Measurements from ENCODE around the gene VAMP2. TPM values are rescaled to one million over a fixed set of nuclear protein-coding genes. Genes with fewer than 3 reads are reported as not detected.

The VAMP2 gene
- total and polyA plus RNA-seq, 9 of the 15 experiments (the other 6 are each of a cell fraction or from before 2014, with no cell fraction given) = 2.3 to 31.8 (median 6.0) TPM

GRCh38 chr17:8206536-8206935 is 43.8 kb upstream of the VAMP2 start:
- no peak overlapping the region for H2AFZ ChIP-seq (ENCODE audit: low read depth, low read length)
- FAIRE-seq = no peak
- H3K36me3 ChIP-seq (ENCODE audit: control insufficient read depth, insufficient read depth, low read length) = peaks cover 50% of the 10 kb centered on the region
- H3K4me1 ChIP-seq (replicated peaks in 1 of 2; ENCODE audit: control insufficient read depth in 2 of 2, insufficient read depth in 2 of 2, low read length in 2 of 2) = peaks cover 6 to 19% of the 10 kb centered on the region in 2 experiments; a peak in 4 of 5 replicates
- BruUV-seq (replicated peaks) = no TSS peak
- ChIA-PET CTCF (ENCODE audit: low intra/inter-chr PET ratio) (no interaction called here), POLR2A (interaction anchor here (1.0 to 1.3 kb wide), 3 partner anchors 12 to 33 kb away, joined by 3 to 5 read pairs (median 3); partner anchors contain the start of gene BORCS6)
- no peak for DNase-seq (ENCODE audit: extremely low read depth in 1 of 4, low spot score in 3 of 4)
- H3K4me3 ChIP-seq = no peak overlapping the region
- peaks cover 32% of the 10 kb centered on the region for H3K79me2 ChIP-seq (ENCODE audit: control insufficient read depth, insufficient read depth, low read length)
- H3K27me3 ChIP-seq (ENCODE audit: control insufficient read depth in 2 of 2, insufficient read depth in 2 of 2, low read length in 2 of 2) = no peaks in the 10 kb centered on the region
- ATAC-seq = no peak
- no peaks in the 10 kb centered on the region for H3K9me3 ChIP-seq (replicated peaks; ENCODE audit: control insufficient read depth, insufficient read depth, low read depth, low read length)
- no peak overlapping the region; a peak in 1 of 4 replicates for H3K9ac ChIP-seq (ENCODE audit: insufficient read depth in 1 of 2, low read depth in 2 of 2, low read length in 2 of 2)
- intact Hi-C loops (cut with micrococcal nuclease) (no loop called here), in situ Hi-C loops (cut with MboI) (no loop called here)
- no peaks in the 10 kb centered on the region for H4K20me1 ChIP-seq (replicated peaks; ENCODE audit: control insufficient read depth, insufficient read depth, low read length)
- H3K9me1 ChIP-seq (ENCODE audit: control insufficient read depth, insufficient read depth, low read length) = no peaks in the 10 kb centered on the region
- H3K27ac ChIP-seq (ENCODE audit: extremely low read depth, low read depth, low read length) = no peak overlapping the region
- no peak overlapping the region for H3K4me2 ChIP-seq (ENCODE audit: insufficient read depth, low read length)
- WGBS (ENCODE audit: insufficient coverage, low coverage, missing lambda C conversion rate) = 100% methylated on average over 5 of the region's 12 CpGs
- TF ChIP-seq, protein P1, sequence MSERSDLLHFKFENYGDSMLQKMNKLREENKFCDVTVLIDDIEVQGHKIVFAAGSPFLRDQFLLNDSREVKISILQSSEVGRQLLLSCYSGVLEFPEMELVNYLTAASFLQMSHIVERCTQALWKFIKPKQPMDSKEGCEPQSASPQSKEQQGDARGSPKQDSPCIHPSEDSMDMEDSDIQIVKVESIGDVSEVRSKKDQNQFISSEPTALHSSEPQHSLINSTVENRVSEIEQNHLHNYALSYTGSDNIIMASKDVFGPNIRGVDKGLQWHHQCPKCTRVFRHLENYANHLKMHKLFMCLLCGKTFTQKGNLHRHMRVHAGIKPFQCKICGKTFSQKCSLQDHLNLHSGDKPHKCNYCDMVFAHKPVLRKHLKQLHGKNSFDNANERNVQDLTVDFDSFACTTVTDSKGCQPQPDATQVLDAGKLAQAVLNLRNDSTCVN (CRISPR knock-in tag; IDR thresholded peaks at IDR 0.05) = no peak
- TF ChIP-seq ATF1 (CRISPR knock-in tag; IDR thresholded peaks at IDR 0.05) = no peak
- TF ChIP-seq ATF1 (tag; IDR thresholded peaks at IDR 0.05) = no peak
- TF ChIP-seq ZNF77 (CRISPR knock-in tag; IDR thresholded peaks at IDR 0.05) = no peak
- TF ChIP-seq FOXJ3 (CRISPR knock-in tag; IDR thresholded peaks at IDR 0.05) = no peak
- no peak for TF ChIP-seq CBFA2T2 (conservative IDR thresholded peaks at IDR 0.05)
- TF ChIP-seq PBX2 (CRISPR knock-in tag; IDR thresholded peaks at IDR 0.05; ENCODE audit: low read depth) = no peak
- TF ChIP-seq PBX2 (tag; conservative IDR thresholded peaks at IDR 0.05; ENCODE audit: low read depth) = no peak
- TF ChIP-seq, protein P2, sequence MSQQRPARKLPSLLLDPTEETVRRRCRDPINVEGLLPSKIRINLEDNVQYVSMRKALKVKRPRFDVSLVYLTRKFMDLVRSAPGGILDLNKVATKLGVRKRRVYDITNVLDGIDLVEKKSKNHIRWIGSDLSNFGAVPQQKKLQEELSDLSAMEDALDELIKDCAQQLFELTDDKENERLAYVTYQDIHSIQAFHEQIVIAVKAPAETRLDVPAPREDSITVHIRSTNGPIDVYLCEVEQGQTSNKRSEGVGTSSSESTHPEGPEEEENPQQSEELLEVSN (IDR thresholded peaks at IDR 0.05; ENCODE audit: borderline replicate concordance in 1 of 2, extremely low read depth in 1 of 2, insufficient read depth in 1 of 2, insufficient read length in 1 of 2, low read depth in 1 of 2, low read length in 1 of 2, poor library complexity in 1 of 2, severe bottlenecking in 1 of 2) = no peak
- TF ChIP-seq PML (IDR thresholded peaks at IDR 0.05; ENCODE audit: low read length) = no peak
- TF ChIP-seq CHCHD3 (CRISPR knock-in tag; IDR thresholded peaks at IDR 0.05) = no peak
- TF ChIP-seq MTA1 (IDR thresholded peaks at IDR 0.05; ENCODE audit: borderline replicate concordance) = no peak
- TF ChIP-seq NFE2L1 (tag; IDR thresholded peaks at IDR 0.05; ENCODE audit: borderline replicate concordance, low read depth) = no peak
- TF ChIP-seq ZNF324 (CRISPR knock-in tag; IDR thresholded peaks at IDR 0.05) = no peak
- no peak for TF ChIP-seq IFI16 (CRISPR knock-in tag; IDR thresholded peaks at IDR 0.05)
- no peak for TF ChIP-seq ZEB2 (IDR thresholded peaks at IDR 0.05)
- no peak for TF ChIP-seq YY1 (IDR thresholded peaks at IDR 0.05; ENCODE audit: borderline replicate concordance in 1 of 3, control insufficient read depth in 1 of 3, extremely low read depth in 1 of 3, insufficient read depth in 3 of 3, insufficient read length in 1 of 3, insufficient replicate concordance in 2 of 3, low read depth in 1 of 3, low read length in 2 of 3)
